ENCODE results near the gene TFDP2.
A peak's percentile ranks its signal among the peaks of the same experiment; 100 is the strongest.
"Not testable (repeated sequence)": the region's sequence is repeated elsewhere in the genome, so short reads cannot be mapped to it uniquely, and the experiment has no call there.

The TFDP2 gene

GRCh38 chr3:141926929-141927328, 222.4 kb downstream of the TFDP2 start:
- DNase-seq (ENCODE audit: low spot score), result no peak

DNA sequence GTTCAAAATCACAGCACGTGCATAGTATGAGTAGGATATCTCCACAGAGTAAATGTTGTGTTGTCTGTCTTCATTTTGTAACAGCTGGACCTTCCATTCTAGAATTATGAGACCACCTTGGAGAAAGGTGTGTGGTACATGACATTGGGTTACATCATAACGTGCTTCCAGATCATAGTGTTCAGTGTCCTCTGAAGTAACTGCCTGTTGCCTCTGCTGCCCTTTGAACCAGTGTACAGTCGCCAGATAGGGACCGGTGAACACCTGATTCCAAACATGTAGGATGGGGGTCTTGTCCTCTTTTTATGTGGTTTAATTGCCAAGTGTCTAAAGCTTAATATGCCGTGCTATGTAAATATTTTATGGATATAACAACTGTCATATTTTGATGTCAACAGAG, 223.7 kb downstream of the TFDP2 start:
- DNase-seq (ENCODE audit: low spot score), result not testable (repeated sequence)

DNA sequence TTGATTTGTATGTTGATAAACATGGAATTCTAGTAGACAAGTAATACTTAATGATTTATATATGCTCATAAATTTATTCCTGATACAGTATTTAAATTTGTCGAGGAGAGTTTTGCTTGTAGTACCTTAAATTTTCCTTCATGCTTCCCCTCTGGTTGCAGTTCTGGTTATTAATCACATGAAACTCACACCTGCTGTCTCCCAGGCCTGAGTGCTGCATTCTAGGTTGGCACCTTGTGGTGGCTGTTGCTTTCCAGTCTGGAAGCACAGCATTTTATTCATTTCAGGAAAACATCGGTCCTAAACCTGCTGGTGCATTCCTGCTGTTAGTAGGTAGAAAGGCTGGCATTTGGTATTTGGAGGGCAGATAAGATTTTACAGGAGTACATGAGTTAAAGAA, 228.0 kb downstream of the TFDP2 start:
- DNase-seq (ENCODE audit: low spot score), result no peak

DNA sequence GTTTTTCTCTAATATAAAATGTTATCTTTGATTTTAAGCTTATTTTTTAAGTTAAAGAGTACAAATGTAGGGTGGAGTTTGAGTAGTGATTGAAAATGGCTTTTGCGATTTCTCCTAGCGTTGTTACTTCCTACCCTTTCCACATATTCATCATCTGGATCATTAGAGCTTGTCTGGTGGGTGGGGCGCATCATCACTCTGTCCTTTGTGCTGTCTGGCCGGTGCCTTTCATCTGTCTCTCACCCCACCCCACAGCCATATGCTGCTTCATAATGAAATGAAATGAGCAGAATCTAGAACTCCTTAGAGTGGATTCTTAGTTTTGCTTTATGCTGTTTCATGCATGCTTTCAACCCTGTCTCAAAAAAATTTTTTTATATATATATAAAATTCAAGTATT, 228.6 kb downstream of the TFDP2 start:
- DNase-seq (ENCODE audit: low spot score), result no peak

- DNase-seq (ENCODE audit: low spot score), result no peak
Measured at GRCh38 chr3:141915766-141916165, 233.6 kb downstream of the TFDP2 start.

GRCh38 chr3:141915016-141915415, 234.3 kb downstream of the TFDP2 start:
- DNase-seq (ENCODE audit: low spot score), result no peak

- DNase-seq (ENCODE audit: low spot score), result no peak
Measured at GRCh38 chr3:141914311-141914710, 235.0 kb downstream of the TFDP2 start.

- DNase-seq (ENCODE audit: low spot score), result peak; percentile 56
Measured at GRCh38 chr3:141913150-141913811, 236.1 kb downstream of the TFDP2 start.

GRCh38 chr3:141909986-141910385, 239.4 kb downstream of the TFDP2 start:
- not testable (repeated sequence) for DNase-seq (ENCODE audit: low spot score)

DNA sequence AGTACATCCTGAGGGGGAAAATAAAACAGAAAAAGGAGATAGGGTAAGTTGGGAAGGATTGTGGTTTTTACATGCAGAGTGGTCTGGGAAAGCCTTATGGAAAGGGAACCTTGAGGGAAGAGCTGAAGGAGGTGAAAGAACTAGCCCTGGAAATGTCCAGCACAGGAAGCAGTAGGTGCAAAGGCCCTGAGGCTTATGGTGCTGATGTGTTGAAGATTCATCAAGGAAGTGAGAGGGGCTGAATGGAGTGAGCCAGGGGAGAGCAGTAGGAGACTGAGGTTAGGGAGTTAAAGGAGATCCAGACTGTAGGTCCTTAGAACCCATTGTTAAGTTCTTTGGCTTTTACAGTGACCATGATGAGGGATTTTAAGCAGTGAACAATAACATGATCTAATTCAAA, 239.9 kb downstream of the TFDP2 start:
- DNase-seq (ENCODE audit: low spot score), result no peak

DNA sequence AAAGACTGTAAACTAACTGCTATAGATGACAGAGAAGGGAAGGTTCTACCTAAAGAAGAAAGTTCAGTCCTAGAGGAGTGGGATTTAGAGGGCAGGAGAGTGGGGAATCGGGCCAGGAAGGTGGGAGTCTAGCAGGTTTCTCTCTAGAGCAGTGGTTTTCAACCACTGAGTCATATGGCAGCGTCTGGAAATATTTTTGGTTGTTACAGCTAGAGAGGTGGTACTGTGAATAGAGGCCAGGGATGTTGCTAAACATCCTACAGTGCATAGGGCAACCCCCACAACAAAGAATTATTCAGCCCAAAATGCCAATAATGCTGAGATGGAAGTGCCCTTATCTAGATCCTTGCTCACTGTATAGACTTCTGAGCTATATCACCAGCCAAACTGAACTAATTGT, 244.2 kb downstream of the TFDP2 start:
- DNase-seq (ENCODE audit: low spot score), result no peak

DNA sequence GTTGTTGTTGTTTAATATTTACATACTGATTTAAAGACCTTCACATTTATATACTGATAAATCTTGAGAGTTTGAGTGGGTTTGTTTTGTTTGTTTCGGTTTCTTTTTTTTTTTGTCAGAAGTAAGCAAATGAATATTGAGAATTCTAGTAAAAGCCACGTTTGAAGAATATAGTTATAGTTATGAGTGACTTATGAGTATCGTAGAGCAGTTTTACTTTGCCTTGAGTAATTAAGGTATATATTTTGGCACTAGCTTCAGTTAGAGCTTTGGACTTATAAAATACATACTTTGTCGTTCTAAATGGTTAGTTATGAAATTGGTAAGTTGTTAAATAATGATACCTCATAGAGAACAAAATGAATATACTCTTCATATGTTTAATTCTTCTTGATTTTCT, 245.1 kb downstream of the TFDP2 start:
- no peak for DNase-seq (ENCODE audit: low spot score)

- no peak for DNase-seq (ENCODE audit: low spot score)
Measured at GRCh38 chr3:141901914-141902313, 247.4 kb downstream of the TFDP2 start.

DNA sequence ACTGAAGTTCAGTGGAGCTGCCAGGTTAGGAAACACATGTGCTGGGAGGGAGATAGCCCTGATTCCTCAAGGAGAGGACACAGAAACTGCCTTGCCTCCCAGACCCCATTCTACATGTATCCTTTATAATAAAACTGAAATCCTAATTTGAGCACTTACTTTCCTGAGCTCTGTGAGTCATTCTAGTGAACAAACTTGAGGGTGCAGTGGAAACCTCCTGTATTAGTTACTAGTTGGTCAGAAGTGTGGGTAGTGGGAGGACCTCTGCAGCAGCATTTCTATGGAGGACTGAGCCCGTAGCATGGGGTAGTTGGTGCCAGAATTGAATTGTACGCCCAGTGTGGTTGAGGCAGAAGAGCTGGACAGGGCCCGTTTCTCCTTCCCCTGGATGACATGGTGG, 249.0 kb downstream of the TFDP2 start:
- DNase-seq (ENCODE audit: low spot score), result no peak

- no peak for DNase-seq (ENCODE audit: low spot score)
Measured at GRCh38 chr3:141898908-141899307, 250.4 kb downstream of the TFDP2 start.

DNA sequence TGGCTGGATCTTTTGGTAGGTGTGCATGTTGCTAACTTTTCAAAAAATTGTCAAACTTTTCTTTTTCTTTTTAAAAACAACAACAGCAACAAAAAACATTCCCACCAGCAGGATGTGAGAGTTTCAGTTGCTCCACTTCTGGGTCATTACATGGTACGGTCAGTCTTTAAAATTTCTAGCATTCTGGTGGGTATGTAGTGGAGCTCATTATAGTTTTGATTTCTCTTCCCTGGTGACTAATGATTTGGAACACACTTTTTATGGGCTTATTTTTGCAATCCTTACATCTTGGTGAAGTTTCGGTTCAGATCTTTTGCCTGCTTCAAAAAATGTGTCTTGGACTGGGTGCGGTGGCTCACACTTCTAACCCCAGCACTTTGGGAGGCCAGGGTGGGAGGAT, 253.6 kb downstream of the TFDP2 start:
- no peak for DNase-seq (ENCODE audit: low spot score)

DNA sequence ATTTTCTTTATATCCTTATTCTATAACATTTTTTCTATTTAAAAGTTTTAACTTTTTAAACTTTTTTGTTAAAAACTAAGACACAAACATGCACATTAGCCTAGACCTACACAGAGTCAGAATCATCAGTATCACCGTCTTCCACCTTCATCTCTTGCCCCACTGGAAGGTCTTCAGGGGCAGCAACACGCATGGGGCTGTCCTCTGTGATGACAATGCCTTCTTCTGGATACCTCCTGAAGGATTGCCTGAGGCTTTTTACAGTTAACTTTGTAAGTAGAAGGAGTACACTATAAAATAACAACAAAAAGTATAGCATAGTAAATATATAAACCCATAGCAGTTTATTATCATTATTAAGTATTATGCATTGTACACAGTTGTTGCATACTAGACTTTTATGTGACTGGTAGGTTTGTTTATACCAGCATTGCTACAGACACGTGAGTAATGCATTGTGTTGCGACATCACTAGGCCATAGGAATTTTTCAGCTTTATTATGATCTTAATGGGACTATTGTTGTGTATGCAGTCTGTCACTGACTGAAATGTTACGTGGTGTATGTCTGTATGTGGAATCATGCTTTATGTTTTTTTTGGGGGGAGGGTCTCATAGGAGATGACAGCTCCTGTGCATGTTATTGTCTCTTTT, 254.7 kb downstream of the TFDP2 start:
- DNase-seq (ENCODE audit: low spot score), result no peak

Data from hepatic stellate cell (primary cell).